Caco-2 (cell line): ENCODE measurements around the gene KDM5C. TPM values are rescaled to one million over a fixed set of nuclear protein-coding genes. Genes with fewer than 3 reads are reported as not detected.

Experiments
- BruUV-seq: library from RNA; stranded (reverse); fragments of 400-500 nt; replicated peaks from 2 replicates; lab custom pipeline; 2021; lab: Mats Ljungman, UMichigan
- CTCF ChIA-PET: fragments of 300-600 bp; sonication (Branson Sonifier 250); formaldehyde crosslinking; loops from one replicate; lab custom pipeline; 2022; ENCODE audit warnings: antibody characterized with exemption; lab: Charles Lee
- POLR2A ChIA-PET: fragments of 300-600 bp; sonication (Branson Sonifier 250); formaldehyde crosslinking; loops from one replicate; lab custom pipeline; 2022; ENCODE audit warnings: antibody characterized with exemption; lab: Charles Lee
- DNase-seq, 2 experiments: peaks; one replicate each; pipeline versions ENCODE4 v3.0.0 to v3.0.0-alpha.2; 2020 to 2022
- H3K27me3 ChIP-seq: replicated peaks from 2 replicates; pipeline ENCODE4 v1.6.0; 2011; ENCODE audit warnings: low read length; ENCODE audit not compliant: control insufficient read depth, insufficient read depth
- H3K36me3 ChIP-seq: 2 replicates; pipeline ENCODE4 v1.5.1; 2011; ENCODE audit warnings: low read length; ENCODE audit not compliant: control insufficient read depth, insufficient read depth
- H3K4me1 ChIP-seq: fragments of 250-450 bp; sonication (Bioruptor Pico); 2 replicates; pipeline ENCODE4 v1.5.1; 2020; ENCODE audit warnings: mild to moderate bottlenecking
- H3K4me3 ChIP-seq: 2 replicates; pipeline ENCODE4 v1.5.1; 2011; ENCODE audit warnings: low read depth, mild to moderate bottlenecking, control low read depth, low read length
- H3K9me3 ChIP-seq: fragments of 250-450 bp; sonication (Bioruptor Pico); 2 replicates; pipeline ENCODE4 v1.5.1; 2020; ENCODE audit warnings: mild to moderate bottlenecking, moderate library complexity
- H3K27ac Mint-ChIP-seq: one replicate; pipeline ENCODE4 v1.8.0; 2022; ENCODE audit warnings: mixed read lengths; ENCODE audit not compliant: unreplicated experiment
- H3K27me3 Mint-ChIP-seq: one replicate; pipeline ENCODE4 v1.8.0; 2022; ENCODE audit warnings: mixed read lengths; ENCODE audit not compliant: insufficient read depth, unreplicated experiment
- H3K36me3 Mint-ChIP-seq: one replicate; pipeline ENCODE4 v1.8.0; 2022; ENCODE audit warnings: mild to moderate bottlenecking, mixed read lengths; ENCODE audit not compliant: insufficient read depth, unreplicated experiment
- H3K4me1 Mint-ChIP-seq: one replicate; pipeline ENCODE4 v1.8.0; 2022; ENCODE audit warnings: low read depth, mixed read lengths; ENCODE audit not compliant: unreplicated experiment
- H3K4me3 Mint-ChIP-seq: one replicate; pipeline ENCODE4 v1.8.0; 2022; ENCODE audit warnings: mild to moderate bottlenecking, moderate library complexity, mixed read lengths; ENCODE audit not compliant: unreplicated experiment
- H3K9me3 Mint-ChIP-seq: one replicate; pipeline ENCODE4 v1.8.0; 2022; ENCODE audit warnings: mixed read lengths; ENCODE audit not compliant: unreplicated experiment
- intact Hi-C: fragments of 100-400 bp; cut with micrococcal nuclease; formaldehyde crosslinking; loops from one replicate; pipeline ENCODE4 v1.10.0; 2022; ENCODE audit not compliant: unreplicated experiment
- total RNA-seq: library from RNA; stranded (reverse); gene quantifications from 2 replicates; pipeline ENCODE4 v1.2.3, GENCODE V29; 2022
- TF ChIP-seq, protein P1 (sequence below), 2 experiments: fragments of 200-600 bp in 1 of 2; IDR thresholded peaks; 1 replicate in 1 of 2; 2 replicates in 1 of 2; pipeline versions ENCODE4 v1.5.1 to v1.8.0; 2011 to 2022; ENCODE audit warnings: antibody characterized with exemption in 1 of 2, control low read depth in 1 of 2, inconsistent platforms in 1 of 2, low read depth in 1 of 2, low read length in 1 of 2, mild to moderate bottlenecking in 1 of 2, moderate library complexity in 1 of 2; ENCODE audit not compliant: insufficient read depth in 1 of 2, severe bottlenecking in 1 of 2, unreplicated experiment in 1 of 2

The KDM5C gene
- total RNA-seq, 1 experiment from 2014 or later: 84.5 TPM

DNA sequence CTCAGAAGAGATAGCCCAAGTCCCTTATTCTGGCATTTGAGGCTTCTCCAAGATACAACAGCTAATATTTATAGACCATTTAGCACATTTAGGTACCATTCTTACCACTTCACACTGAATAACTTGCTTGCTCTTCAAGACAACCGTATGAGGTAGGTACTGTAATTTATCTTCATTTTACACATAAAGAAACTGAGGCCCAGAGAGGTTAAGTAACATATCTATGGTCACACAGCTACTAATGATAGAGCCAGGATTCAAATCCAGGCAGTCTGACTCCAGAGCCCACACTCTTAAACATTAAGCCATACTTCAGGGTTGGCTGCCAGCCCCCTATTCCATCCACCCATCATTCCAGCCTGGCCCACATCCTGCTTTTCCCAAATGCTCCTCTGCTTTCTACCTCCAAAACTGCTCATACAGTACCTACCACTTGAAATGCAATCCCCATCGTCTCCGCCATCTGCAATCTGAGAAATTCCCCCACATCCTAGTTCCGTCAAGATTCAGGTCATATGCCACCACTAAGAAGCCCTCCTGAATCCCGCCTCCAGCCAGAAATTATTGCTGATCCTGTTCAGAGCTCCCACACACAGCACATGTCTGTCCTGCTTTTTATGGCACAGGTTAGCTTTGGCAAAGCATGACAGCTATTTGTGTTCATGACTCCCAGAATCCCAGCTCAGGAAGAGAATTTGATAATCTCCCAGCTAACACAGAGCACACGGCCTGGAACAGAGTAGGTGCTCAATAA lies 32.8 kb upstream of the KDM5C start:
- Mint-ChIP-seq H3K4me1 (no peaks in the 10 kb centered on the region), H3K4me3 (no peak overlapping the region), H3K9me3 (no peaks in the 10 kb centered on the region), H3K27me3 (peaks cover 6% of the 10 kb centered on the region), H3K36me3 (no peaks in the 10 kb centered on the region), H3K27ac (no peak overlapping the region)
- H3K27me3 ChIP-seq: no peaks in the 10 kb centered on the region
- no peaks in the 10 kb centered on the region for H3K4me1 ChIP-seq
- H3K4me3 ChIP-seq: no peak overlapping the region
- ChIA-PET POLR2A (no interaction called here), CTCF (no interaction called here)
- BruUV-seq: no TSS peak
- H3K36me3 ChIP-seq: no peaks in the 10 kb centered on the region
- TF ChIP-seq, protein P1, sequence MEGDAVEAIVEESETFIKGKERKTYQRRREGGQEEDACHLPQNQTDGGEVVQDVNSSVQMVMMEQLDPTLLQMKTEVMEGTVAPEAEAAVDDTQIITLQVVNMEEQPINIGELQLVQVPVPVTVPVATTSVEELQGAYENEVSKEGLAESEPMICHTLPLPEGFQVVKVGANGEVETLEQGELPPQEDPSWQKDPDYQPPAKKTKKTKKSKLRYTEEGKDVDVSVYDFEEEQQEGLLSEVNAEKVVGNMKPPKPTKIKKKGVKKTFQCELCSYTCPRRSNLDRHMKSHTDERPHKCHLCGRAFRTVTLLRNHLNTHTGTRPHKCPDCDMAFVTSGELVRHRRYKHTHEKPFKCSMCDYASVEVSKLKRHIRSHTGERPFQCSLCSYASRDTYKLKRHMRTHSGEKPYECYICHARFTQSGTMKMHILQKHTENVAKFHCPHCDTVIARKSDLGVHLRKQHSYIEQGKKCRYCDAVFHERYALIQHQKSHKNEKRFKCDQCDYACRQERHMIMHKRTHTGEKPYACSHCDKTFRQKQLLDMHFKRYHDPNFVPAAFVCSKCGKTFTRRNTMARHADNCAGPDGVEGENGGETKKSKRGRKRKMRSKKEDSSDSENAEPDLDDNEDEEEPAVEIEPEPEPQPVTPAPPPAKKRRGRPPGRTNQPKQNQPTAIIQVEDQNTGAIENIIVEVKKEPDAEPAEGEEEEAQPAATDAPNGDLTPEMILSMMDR (IDR thresholded peaks at IDR 0.05; ENCODE audit: insufficient read depth in 1 of 2, low read depth in 1 of 2, low read length in 1 of 2, severe bottlenecking in 1 of 2, unreplicated experiment in 1 of 2): no peak
- intact Hi-C loops: no loop called here
- H3K9me3 ChIP-seq: no peaks in the 10 kb centered on the region
- DNase-seq: no peak

DNA sequence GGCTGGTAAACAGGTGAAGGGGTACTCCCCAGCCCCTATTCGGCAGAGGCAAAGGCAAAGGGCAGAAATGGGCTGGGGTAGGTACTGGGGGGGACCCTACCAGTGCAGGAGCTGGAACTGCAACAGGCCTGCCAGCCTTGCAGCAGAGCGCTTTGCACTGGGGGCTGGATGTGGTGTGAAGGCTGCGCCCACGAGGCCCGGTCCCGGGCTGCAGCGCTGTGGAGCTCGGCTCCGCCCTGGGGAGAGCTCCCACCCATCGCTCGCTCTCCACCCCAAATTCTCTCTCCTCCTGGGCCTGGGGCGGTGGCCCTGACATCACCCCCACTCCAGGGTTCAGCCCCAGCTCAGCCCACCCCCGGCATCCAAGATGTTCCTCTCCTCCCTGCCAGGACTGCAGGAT lies 32.2 kb upstream of the KDM5C start:
- H3K27ac Mint-ChIP-seq: no peak overlapping the region
- H3K36me3 Mint-ChIP-seq: no peaks in the 10 kb centered on the region
- Histone ChIP-seq H3K4me3 (no peak overlapping the region), H3K27me3 (no peaks in the 10 kb centered on the region), H3K36me3 (no peaks in the 10 kb centered on the region), H3K9me3 (no peaks in the 10 kb centered on the region), H3K4me1 (no peaks in the 10 kb centered on the region)
- no TSS peak for BruUV-seq
- CTCF ChIA-PET: no interaction called here
- TF ChIP-seq, protein P1 (IDR thresholded peaks at IDR 0.05; ENCODE audit: insufficient read depth in 1 of 2, low read depth in 1 of 2, low read length in 1 of 2, severe bottlenecking in 1 of 2, unreplicated experiment in 1 of 2): no peak
- H3K27me3 Mint-ChIP-seq: peaks cover 4% of the 10 kb centered on the region
- intact Hi-C loops: no loop called here
- H3K4me3 Mint-ChIP-seq: no peak overlapping the region
- no peaks in the 10 kb centered on the region for H3K9me3 Mint-ChIP-seq
- DNase-seq: no peak
- no peaks in the 10 kb centered on the region for H3K4me1 Mint-ChIP-seq
- POLR2A ChIA-PET: no interaction called here

DNA sequence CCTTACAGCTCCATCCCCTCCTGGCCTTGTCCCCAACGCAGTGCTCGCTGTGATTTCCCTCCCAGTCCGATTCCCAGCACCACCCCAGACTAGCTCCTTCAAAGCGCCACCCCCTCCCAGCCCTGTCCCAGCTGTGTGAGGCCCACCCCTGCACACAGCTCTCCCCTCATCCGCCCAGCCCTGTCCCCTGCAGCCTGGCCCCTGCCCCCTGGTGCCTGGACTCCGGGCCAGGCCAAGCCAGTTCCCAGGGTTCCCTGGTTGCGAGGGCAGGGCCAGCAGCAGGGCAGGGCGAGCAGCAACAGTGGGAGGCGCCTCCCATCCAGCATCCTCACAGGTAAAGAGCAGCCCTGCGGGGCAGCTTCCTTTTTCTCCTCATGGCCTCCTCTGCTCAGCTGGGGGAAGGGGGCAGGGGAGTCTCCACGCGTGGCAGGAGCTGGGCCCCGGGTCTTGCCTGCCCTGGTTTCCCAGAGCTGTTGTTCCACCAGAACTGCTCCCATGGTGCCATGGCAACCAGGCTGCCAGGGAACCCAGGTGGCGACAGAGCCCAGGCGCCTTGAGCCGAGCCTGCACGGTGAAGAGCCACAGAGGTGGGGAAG lies 31.5 kb upstream of the KDM5C start:
- Mint-ChIP-seq H3K36me3 (no peaks in the 10 kb centered on the region), H3K4me3 (no peak overlapping the region), H3K4me1 (no peaks in the 10 kb centered on the region), H3K9me3 (no peaks in the 10 kb centered on the region), H3K27me3 (peaks cover 3% of the 10 kb centered on the region), H3K27ac (no peak overlapping the region)
- H3K4me3 ChIP-seq: no peak overlapping the region
- intact Hi-C loops: no loop called here
- no peaks in the 10 kb centered on the region for H3K4me1 ChIP-seq
- TF ChIP-seq, protein P1 (IDR thresholded peaks at IDR 0.05; ENCODE audit: insufficient read depth in 1 of 2, low read depth in 1 of 2, low read length in 1 of 2, severe bottlenecking in 1 of 2, unreplicated experiment in 1 of 2): no peak
- ChIA-PET POLR2A (no interaction called here), CTCF (no interaction called here)
- no peaks in the 10 kb centered on the region for H3K9me3 ChIP-seq
- no TSS peak for BruUV-seq
- H3K27me3 ChIP-seq: no peaks in the 10 kb centered on the region
- H3K36me3 ChIP-seq: no peaks in the 10 kb centered on the region
- no peak for DNase-seq
